Stimulated activated CD8-positive, alpha-beta memory T cell treated with anti-CD3 and anti-CD28 coated beads, Interleukin-4, amount 100 ng/mL, for 48 hours (primary cell): ENCODE measurements around the gene LAMA3.
A peak's percentile ranks its signal among the peaks of the same experiment; 100 is the strongest.

ENCODE experiments used
- DNase-seq: peaks from one replicate; pipeline ENCODE4 v3.0.0-alpha.2; 2020

The LAMA3 gene

GRCh38 chr18:23793985-23794867 lies 105.0 kb downstream of the LAMA3 start:
- no peak for DNase-seq

GRCh38 chr18:23798249-23798648 lies 109.0 kb downstream of the LAMA3 start:
- DNase-seq: no peak

GRCh38 chr18:23798824-23799223 lies 109.6 kb downstream of the LAMA3 start:
- DNase-seq: no peak

GRCh38 chr18:23799540-23799939 lies 110.3 kb downstream of the LAMA3 start:
- DNase-seq: no peak

GRCh38 chr18:23800902-23801301 lies 111.6 kb downstream of the LAMA3 start:
- no peak for DNase-seq

- DNase-seq: no peak
These were observed 113.6 kb downstream of the LAMA3 start for GRCh38 chr18:23802817-23803216.

GRCh38 chr18:23803755-23804154 lies 114.5 kb downstream of the LAMA3 start:
- no peak for DNase-seq

GRCh38 chr18:23805898-23806297 lies 116.6 kb downstream of the LAMA3 start:
- DNase-seq: no peak

- DNase-seq: no peak
These were observed 120.2 kb downstream of the LAMA3 start for GRCh38 chr18:23809415-23809814.

- peak; percentile 42 for DNase-seq
These were observed 121.1 kb downstream of the LAMA3 start for GRCh38 chr18:23810396-23810795.

GRCh38 chr18:23811176-23811575 lies 121.9 kb downstream of the LAMA3 start:
- no peak for DNase-seq

GRCh38 chr18:23812546-23813440 lies 123.5 kb downstream of the LAMA3 start:
- no peak for DNase-seq

GRCh38 chr18:23814991-23815614 lies 125.8 kb downstream of the LAMA3 start:
- no peak for DNase-seq

GRCh38 chr18:23816021-23816420 lies 126.8 kb downstream of the LAMA3 start:
- no peak for DNase-seq

GRCh38 chr18:23816740-23817139 lies 127.5 kb downstream of the LAMA3 start:
- no peak for DNase-seq

GRCh38 chr18:23819001-23819400 lies 129.7 kb downstream of the LAMA3 start:
- DNase-seq: no peak

GRCh38 chr18:23822590-23823385 lies 133.5 kb downstream of the LAMA3 start:
- DNase-seq: no peak

- no peak for DNase-seq
These were observed 135.0 kb downstream of the LAMA3 start for GRCh38 chr18:23824240-23824639.

GRCh38 chr18:23824669-23825068 lies 135.4 kb downstream of the LAMA3 start:
- no peak for DNase-seq

GRCh38 chr18:23825496-23825895 lies 136.2 kb downstream of the LAMA3 start:
- DNase-seq: no peak

GRCh38 chr18:23825978-23826405 lies 136.7 kb downstream of the LAMA3 start:
- no peak for DNase-seq

- DNase-seq: no peak
These were observed 137.8 kb downstream of the LAMA3 start for GRCh38 chr18:23826850-23827620.
